ENCODE results near the gene ZNF207.

- TF ChIP-seq FOXM1 (IDR thresholded peaks at IDR 0.05; ENCODE audit: borderline replicate concordance) (no peak), ELF4 (IDR thresholded peaks at IDR 0.05) (no peak), PKNOX1 (IDR thresholded peaks at IDR 0.05) (no peak), FOXA1 (IDR thresholded peaks at IDR 0.05) (no peak), HDGF (IDR thresholded peaks at IDR 0.05; ENCODE audit: borderline replicate concordance) (no peak), CTBP1 (IDR thresholded peaks at IDR 0.05; ENCODE audit: borderline replicate concordance) (no peak), ARNT (IDR thresholded peaks at IDR 0.05) (no peak), SUZ12 (IDR thresholded peaks at IDR 0.05) (no peak), BHLHE40 (IDR thresholded peaks at IDR 0.05; ENCODE audit: borderline replicate concordance) (no peak), NFRKB (IDR thresholded peaks at IDR 0.05) (no peak), FOXK2 (IDR thresholded peaks at IDR 0.05) (no peak), TARDBP (IDR thresholded peaks at IDR 0.05) (no peak), SP1 (IDR thresholded peaks at IDR 0.05) (no peak)
Observed at GRCh38 chr17:32323046-32323445, 26.9 kb upstream of the ZNF207 start.

Measured in HEK293T (cell line).